HG03520 (cell line): ENCODE results near the gene DCUN1D5.
A peak's percentile ranks its signal among the peaks of the same experiment; 100 is the strongest.

Experiments used
- ATAC-seq: cut with Tn5 transposase; IDR thresholded peaks from one replicate; pipeline ENCODE4 v1.9.1; 2021; ENCODE audit warnings: mild to moderate bottlenecking, moderate library complexity; ENCODE audit not compliant: unreplicated experiment

Gene DCUN1D5

GRCh38 chr11:103091801-103092524 is at the start of gene DCUN1D5:
TSS of gene DCUN1D5 (minus strand) at chr11:103092160. CDS start at chr11:103091872, 288 bp downstream.
- peak; percentile 99 for ATAC-seq

DNA sequence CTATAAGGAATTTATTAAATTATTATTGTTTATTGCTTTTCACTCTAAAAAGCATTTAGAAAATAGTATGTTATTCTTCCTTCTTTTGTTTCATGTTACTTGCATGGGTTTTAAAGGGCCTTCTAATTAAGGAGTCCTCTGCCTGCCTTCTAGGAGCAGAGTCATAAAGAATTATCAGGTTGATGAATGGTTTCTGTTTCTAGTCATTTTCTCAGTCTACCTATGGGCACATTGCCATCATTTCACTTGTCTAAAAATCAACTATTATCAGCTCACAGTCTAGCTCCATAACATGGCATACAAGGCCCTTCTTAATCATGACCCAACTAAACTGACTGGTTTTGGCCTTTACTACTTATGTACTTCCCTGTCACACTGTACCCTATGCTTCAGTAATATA is 33.5 kb upstream of the DCUN1D5 start:
- ATAC-seq = no peak

DNA sequence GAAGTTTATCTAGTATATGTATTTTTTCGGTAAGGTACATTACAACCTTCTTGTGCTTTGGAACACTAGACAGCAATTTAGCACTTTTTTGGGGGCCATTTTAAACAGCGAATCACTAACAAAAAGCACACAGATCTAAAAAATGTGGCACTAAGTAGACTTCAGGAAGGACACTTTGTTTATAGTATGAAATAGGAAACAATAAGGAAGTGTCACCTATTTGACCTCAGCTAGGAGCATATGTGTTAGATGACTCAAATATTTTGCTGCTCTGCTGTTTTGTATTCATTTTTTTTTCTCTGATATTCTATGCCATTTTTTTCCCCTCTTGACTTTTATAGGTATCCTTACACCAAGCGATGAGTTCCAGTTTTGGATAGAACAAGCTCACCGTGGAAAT is 22.9 kb upstream of the DCUN1D5 start:
- ATAC-seq = no peak

GRCh38 chr11:103112364-103112763 is 20.4 kb upstream of the DCUN1D5 start:
- ATAC-seq = no peak

DNA sequence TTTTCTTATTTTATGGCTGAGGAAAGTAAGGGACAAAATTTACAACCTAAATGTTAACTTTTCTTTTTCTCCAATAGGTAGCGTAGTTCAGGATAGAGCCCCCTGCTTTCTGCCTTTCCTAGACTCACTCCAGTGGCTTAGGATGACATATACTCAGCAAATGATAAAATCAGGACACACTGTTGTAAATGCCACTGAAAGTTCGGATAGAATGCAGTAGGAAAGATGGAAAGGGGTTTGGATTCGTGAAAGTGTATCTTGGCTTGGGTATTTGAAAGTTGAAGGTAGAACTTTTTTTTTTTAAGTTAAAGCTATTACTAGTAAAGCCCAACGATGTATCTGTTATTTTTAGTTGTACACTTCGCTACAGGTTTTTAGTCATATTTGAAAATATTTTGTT is 19.4 kb upstream of the DCUN1D5 start:
- ATAC-seq = no peak

- no peak for ATAC-seq
Measured at GRCh38 chr11:103110391-103110790, 18.4 kb upstream of the DCUN1D5 start.

DNA sequence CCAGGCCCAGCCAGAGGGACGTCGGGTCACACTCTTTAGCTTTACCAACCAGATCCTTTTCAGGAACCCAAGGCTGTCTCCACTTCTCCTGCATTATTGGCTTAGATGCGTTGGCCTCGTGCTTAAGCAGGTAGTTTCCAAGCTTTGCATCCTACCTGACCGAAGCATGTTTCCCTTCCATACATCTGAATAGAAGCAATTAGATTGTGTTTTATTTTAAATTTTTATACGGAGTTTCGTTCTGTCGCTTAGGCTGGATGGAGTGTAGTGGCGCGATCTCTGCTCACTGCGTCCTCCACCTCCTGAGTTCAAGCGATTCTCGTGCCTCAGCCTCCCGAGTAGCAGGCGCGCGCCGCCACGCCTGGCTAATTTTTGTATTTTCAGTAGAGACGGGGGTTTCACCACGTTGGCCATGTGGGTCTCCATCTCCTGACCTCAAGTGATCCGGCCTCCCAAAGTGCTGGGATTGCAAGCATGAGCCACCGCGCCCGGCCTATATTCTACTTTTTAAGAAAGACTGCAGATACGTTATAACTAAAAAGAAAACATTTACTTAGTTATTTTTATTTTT is 17.9 kb upstream of the DCUN1D5 start:
- ATAC-seq = no peak

DNA sequence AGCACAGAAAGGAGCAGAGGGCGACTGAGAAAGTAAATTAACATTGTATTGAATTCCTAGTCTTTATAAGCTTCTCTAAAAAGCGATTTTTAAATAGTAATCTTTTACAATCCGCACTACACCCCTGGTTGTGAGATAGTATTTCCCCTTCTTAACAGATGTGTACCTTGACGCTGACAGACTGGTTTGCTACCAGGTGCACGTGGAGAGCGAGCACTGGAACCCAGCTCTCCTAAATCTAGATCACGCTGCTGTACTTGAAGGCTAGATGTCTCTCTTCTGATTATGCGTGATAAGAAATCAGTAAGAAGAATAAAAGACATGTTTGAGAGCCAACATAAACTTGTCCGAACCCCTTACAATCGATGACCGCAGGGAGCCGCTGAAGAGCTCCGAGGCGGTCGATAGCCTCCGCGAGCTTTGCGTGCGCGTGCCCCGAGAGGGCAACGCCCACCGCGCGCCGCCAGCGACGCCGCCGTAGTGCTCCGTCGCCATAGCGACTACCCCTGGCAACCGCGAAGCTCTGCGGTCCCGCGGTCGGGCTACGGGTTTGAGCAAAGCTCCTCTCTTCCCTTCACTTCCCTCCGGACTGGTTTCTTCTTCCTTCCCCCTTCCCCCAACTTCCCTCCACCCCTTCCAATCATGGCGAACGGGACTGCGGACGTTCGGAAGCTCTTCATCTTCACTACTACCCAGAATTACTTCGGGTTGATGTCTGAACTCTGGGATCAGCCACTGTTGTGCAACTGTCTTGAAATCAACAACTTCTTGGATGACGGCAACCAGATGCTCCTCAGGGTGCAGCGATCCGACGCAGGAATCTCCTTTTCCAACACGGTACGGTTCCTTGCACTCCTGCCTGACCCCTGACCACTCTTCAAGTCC is 17.2 kb upstream of the DCUN1D5 start, which contains the start of gene DYNC2H1:
Gene DYNC2H1 (plus strand): TSS at position 494 of the 885 bp plus-strand sequence. CDS start 149 bp downstream, at position 643.
- ATAC-seq = peak; percentile 100

- ATAC-seq = no peak
Measured at GRCh38 chr11:103097279-103097678, 5.3 kb upstream of the DCUN1D5 start.

- ATAC-seq = peak; percentile 38
Measured at GRCh38 chr11:103091064-103091800, 728 bp downstream of the DCUN1D5 start.

- no peak for ATAC-seq
Measured at GRCh38 chr11:103086461-103086860, 5.5 kb downstream of the DCUN1D5 start.

DNA sequence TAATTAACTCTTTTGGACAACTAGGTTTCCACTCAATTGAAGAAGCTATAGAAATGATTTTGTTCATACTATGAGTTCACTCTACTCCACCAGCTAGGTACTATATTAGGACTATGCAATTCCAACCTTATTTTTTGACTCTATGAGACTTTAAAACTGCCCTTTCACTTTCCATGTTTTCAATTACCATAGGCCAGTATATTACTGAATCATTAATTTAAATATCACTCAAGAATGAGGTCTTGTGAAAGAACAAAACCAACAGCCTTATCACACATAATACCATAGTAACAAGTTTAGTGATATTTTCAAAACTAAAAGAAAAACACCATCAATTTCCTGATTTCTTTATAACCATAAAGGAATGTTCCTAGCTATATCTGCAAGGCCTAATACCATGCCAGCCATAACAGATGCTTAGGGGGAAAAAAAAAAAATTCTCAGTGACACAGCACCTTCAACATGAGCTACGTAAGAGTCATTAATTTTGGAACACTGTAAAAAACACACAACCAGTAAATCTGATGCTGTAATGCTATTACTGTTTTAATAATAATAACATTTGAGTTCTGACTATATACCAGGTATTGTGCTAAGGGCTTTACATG is 6.1 kb downstream of the DCUN1D5 start:
- ATAC-seq = no peak

DNA sequence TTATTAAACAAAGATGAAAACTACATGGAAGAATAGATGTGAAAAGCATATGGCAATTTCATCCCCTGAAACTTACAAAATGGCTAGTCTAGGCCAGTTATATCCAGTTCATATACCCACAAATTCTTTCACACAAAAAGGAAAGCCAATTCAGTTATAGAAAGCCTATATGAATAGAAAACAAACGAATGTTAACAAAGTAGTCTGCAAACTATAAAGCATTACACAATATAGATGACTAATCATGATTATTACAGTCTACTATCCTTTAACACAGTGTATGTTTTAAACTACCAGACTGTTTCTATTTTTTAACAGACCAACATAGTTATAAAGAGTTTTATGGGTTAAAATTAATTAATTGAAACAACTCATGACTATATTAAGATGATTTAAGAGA is 12.1 kb downstream of the DCUN1D5 start:
- ATAC-seq = no peak

DNA sequence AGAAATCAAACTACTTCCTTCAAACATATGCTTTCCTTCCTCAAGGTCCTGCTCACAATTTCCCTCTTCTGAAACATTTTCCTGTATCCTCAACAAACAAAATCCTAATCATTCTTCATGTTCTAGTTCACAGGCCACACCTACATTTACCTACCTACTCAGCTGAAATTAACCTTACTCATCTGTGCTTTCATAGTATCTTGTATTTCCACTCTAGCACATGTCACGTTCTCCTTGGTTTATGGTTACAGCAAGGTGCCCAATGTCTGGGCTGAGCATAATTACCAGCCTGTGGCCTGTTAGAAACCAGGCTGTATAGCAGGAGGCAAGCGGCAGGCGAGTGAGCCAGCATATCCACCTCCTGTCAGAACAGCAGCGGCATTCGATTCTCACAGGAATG is 13.2 kb downstream of the DCUN1D5 start:
- ATAC-seq = no peak

DNA sequence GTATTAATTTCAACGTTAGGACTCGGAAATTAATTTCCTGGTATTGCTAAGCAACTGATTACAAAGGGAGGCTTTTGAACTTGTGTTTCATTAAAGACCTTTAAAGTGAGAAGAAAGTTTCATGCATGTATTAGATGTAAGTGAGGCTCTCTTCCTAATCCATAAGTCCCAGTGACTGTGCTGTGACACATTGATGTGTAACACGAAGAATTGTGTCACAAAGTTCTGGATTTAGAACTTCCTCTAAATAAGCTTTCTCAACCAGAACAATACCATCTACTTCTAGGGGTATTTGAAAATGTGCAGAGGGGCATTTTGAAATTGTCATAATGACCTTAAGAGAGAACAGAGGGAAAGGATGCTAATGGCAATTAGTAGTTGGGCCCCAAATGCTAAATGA is 14.4 kb downstream of the DCUN1D5 start:
- no peak for ATAC-seq

DNA sequence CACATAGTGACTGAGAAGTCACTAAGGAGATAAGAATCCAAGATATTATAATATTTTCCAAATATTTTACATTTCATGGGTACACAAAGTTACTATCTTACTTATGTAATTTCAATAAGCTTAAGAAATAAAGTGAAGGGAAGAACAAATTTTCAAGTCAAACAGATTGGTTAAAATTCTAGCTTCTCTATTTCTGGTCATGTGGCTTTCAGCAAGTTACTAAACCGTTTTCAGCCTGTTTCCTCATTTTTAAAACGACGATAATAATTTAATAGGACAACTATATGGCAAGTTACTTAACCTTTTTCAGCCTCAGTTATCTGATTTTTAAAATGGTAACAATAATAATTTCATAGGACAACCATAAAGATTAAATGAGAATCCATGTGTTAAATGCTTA is 15.6 kb downstream of the DCUN1D5 start:
- no peak for ATAC-seq

DNA sequence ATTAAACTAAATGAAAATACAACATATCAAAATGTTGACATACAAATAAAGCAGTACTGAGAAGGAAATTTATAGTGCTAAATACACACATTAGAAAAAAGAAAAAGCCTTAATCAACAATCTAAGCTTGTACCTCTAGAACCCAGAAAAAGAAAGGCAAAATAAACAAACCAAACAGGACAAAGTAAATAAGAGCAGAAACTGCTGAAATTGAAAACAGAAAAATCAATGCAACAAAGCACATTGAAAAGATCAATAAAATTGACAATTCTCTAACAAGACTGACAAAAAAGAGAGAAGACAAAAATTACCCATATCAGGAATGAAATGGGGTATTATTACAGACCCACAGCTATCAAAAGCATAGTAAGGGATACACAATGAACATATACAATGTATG is 21.0 kb downstream of the DCUN1D5 start:
- ATAC-seq = no peak

- no peak for ATAC-seq
Measured at GRCh38 chr11:103070142-103070541, 21.8 kb downstream of the DCUN1D5 start.

DNA sequence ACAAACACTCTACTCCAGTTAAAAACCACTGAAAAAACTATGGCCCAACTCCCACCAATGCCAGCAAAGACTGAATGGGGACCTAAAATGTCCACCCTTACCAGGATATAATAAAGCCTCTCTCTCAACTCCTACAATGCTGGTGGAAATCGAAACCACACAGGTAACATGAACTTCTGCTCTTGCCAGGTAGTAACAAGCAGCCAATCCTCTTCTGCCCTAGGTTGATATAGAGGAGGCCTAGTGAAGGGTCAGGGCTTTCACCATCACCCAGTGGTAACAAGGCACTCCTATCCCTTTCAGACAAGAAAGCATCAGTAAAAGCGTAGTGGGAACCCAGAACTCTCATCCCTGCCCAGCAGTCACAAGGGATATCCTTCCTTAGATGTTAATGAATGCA is 22.6 kb downstream of the DCUN1D5 start:
- no peak for ATAC-seq

GRCh38 chr11:103067118-103067517 is 24.8 kb downstream of the DCUN1D5 start:
- ATAC-seq = no peak

- no peak for ATAC-seq
Measured at GRCh38 chr11:103061656-103062055, 30.3 kb downstream of the DCUN1D5 start.
